Vagina (tissue), 2 donors: ENCODE data around the gene TRAF6. TPM values are rescaled to one million over a fixed set of nuclear protein-coding genes. Genes with fewer than 3 reads are reported as not detected.

Experiments
- DNase-seq, 2 donors: peaks; one replicate each; pipeline ENCODE4 v3.0.0-alpha.2; 2017; ENCODE audit errors: extremely low spot score in 2 of 2
- H3K27ac ChIP-seq: fragments of 200-600 bp; sonication (generic); one replicate; pipeline ENCODE4 v1.5.1; 2019
- H3K27me3 ChIP-seq: fragments of 200-600 bp; sonication (generic); one replicate; pipeline ENCODE4 v1.5.1; 2019
- H3K36me3 ChIP-seq, 2 donors: fragments of 200-600 bp; sonication (generic); one replicate each; pipeline ENCODE4 v1.5.1; 2017 to 2019
- H3K4me1 ChIP-seq: fragments of 200-600 bp; sonication (generic); one replicate; pipeline ENCODE4 v1.5.1; 2019
- H3K4me3 ChIP-seq, 2 donors: fragments of 200-600 bp; sonication (generic); 1 replicate in 1 of 2; 2 replicates in 1 of 2; pipeline ENCODE4 v1.5.1; 2016 to 2019
- H3K9me3 ChIP-seq: fragments of 200-600 bp; sonication (generic); one replicate; pipeline ENCODE4 v1.5.1; 2019
- POLR2A ChIP-seq, 2 donors: fragments of 450-650 bp; IDR thresholded peaks; one replicate each; pipeline ENCODE4 v1.6.1; 2017; ENCODE audit warnings: antibody characterized with exemption in 2 of 2, mild to moderate bottlenecking in 2 of 2, moderate library complexity in 2 of 2
- POLR2AphosphoS5 ChIP-seq, 2 donors: sonication (generic); formaldehyde crosslinking; IDR thresholded peaks; one replicate each; pipeline ENCODE4 v1.9.0; 2017; ENCODE audit warnings: antibody characterized with exemption in 2 of 2, mild to moderate bottlenecking in 2 of 2, low read depth in 1 of 2; ENCODE audit not compliant: insufficient read depth in 1 of 2
- intact Hi-C: fragments of 100-400 bp; cut with DNase I; formaldehyde crosslinking; loops from one replicate; pipeline ENCODE4 v1.15.1; 2023
- total RNA-seq: library from RNA; depleted of rRNA; stranded (reverse); fragments of >200 nt; gene quantifications from one replicate; pipeline ENCODE4 v1.2.3, GENCODE V29; 2016
- TF ChIP-seq, protein P1 (sequence below), 3 experiments: fragments of 450-650 bp in 2 of 3; fragments of 200-600 bp in 1 of 3; sonication (generic) in 1 of 3; IDR thresholded peaks; one replicate each; pipeline ENCODE4 v1.5.1; 2017 to 2019; ENCODE audit warnings: antibody characterized with exemption in 3 of 3, mild to moderate bottlenecking in 2 of 3, moderate library complexity in 2 of 3

Gene TRAF6
- total RNA-seq, 1 donor from 2014 or later = 10.6 TPM

DNA sequence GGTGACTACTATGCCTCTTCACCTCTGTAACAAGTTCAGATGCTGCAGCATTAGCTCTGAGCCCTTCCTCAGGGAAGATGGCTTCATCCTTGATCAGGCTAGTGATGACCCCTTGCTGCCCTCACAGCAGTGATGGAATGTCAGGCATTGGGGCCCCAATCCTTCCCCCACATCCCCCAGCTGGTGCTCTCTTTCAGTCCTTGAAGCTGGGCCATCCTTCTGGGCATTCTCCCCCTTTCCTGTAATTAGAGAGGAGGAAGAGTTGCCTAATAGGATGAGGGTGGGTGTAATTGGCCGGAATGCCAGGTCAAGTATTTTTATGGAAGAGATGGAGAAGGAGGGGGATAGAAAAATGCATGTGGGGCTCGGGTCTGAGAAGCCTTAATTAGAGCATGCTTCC lies 62.6 kb downstream of the TRAF6 start:
- no peak overlapping the region for H3K27ac ChIP-seq
- H3K27me3 ChIP-seq = no peaks in the 10 kb centered on the region
- H3K4me1 ChIP-seq = peaks cover 50% of the 10 kb centered on the region
- no peaks in the 10 kb centered on the region for H3K9me3 ChIP-seq
- intact Hi-C loops = no loop called here
- TF ChIP-seq, protein P1, sequence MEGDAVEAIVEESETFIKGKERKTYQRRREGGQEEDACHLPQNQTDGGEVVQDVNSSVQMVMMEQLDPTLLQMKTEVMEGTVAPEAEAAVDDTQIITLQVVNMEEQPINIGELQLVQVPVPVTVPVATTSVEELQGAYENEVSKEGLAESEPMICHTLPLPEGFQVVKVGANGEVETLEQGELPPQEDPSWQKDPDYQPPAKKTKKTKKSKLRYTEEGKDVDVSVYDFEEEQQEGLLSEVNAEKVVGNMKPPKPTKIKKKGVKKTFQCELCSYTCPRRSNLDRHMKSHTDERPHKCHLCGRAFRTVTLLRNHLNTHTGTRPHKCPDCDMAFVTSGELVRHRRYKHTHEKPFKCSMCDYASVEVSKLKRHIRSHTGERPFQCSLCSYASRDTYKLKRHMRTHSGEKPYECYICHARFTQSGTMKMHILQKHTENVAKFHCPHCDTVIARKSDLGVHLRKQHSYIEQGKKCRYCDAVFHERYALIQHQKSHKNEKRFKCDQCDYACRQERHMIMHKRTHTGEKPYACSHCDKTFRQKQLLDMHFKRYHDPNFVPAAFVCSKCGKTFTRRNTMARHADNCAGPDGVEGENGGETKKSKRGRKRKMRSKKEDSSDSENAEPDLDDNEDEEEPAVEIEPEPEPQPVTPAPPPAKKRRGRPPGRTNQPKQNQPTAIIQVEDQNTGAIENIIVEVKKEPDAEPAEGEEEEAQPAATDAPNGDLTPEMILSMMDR (IDR thresholded peaks at IDR 0.05) = no peak
- TF ChIP-seq POLR2A (IDR thresholded peaks at IDR 0.05) (no peak), POLR2AphosphoS5 (IDR thresholded peaks at IDR 0.05; ENCODE audit: insufficient read depth in 1 of 2, low read depth in 1 of 2) (no peak)
- no peak for DNase-seq
- H3K4me3 ChIP-seq = no peak overlapping the region
- no peaks in the 10 kb centered on the region for H3K36me3 ChIP-seq

DNA sequence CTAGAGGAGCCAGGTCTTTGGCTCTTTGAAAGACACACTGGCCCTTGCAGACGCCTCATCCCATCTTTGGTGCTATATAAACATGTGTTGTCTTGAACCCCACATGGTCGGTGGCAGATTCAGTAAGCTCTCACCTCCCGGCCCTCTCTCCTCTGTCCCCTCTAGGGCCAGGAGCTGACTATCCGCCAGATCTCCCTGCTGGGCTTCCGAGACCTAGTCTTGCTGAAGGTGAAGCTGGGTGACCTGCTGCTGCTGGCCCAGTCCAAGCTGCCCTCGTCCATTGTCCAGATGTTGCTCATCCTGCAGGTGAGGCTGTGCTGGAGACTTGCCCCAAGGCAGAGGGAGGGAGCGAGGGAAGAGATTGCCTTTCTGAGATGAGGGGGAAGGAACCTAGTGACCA lies 63.9 kb downstream of the TRAF6 start:
- TF ChIP-seq, protein P1 (IDR thresholded peaks at IDR 0.05) = no peak
- no peak for TF ChIP-seq POLR2AphosphoS5 (IDR thresholded peaks at IDR 0.05; ENCODE audit: insufficient read depth in 1 of 2, low read depth in 1 of 2)
- TF ChIP-seq POLR2A (IDR thresholded peaks at IDR 0.05) = no peak
- Histone ChIP-seq H3K4me1 (peaks cover 37% of the 10 kb centered on the region), H3K4me3 (no peak overlapping the region), H3K27ac (no peak overlapping the region), H3K27me3 (no peaks in the 10 kb centered on the region), H3K9me3 (no peaks in the 10 kb centered on the region), H3K36me3 (no peaks in the 10 kb centered on the region)
- intact Hi-C loops = no loop called here
- no peak for DNase-seq

DNA sequence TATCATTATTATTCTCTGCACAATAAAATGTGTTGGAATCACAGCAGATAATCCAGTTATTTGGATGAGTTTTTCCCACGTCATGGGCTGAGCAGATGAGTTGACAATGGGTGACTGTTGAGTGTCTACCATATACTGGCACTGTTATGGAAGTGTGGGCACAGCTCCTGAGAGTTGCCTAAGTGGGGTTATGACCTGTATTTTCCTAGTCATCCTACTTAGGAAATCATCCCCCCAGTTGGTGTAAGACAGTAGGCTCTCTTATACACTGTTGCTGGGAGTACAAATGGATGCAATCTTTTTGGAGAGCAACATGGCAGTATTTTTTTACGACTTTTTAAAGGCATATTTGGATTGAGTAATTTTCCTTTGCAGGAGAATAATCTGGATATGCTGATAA lies 66.4 kb downstream of the TRAF6 start:
- intact Hi-C loops = no loop called here
- TF ChIP-seq, protein P1 (IDR thresholded peaks at IDR 0.05) = no peak
- no peak for TF ChIP-seq POLR2A (IDR thresholded peaks at IDR 0.05)
- TF ChIP-seq POLR2AphosphoS5 (IDR thresholded peaks at IDR 0.05; ENCODE audit: insufficient read depth in 1 of 2, low read depth in 1 of 2) = no peak
- no peaks in the 10 kb centered on the region for H3K27me3 ChIP-seq

DNA sequence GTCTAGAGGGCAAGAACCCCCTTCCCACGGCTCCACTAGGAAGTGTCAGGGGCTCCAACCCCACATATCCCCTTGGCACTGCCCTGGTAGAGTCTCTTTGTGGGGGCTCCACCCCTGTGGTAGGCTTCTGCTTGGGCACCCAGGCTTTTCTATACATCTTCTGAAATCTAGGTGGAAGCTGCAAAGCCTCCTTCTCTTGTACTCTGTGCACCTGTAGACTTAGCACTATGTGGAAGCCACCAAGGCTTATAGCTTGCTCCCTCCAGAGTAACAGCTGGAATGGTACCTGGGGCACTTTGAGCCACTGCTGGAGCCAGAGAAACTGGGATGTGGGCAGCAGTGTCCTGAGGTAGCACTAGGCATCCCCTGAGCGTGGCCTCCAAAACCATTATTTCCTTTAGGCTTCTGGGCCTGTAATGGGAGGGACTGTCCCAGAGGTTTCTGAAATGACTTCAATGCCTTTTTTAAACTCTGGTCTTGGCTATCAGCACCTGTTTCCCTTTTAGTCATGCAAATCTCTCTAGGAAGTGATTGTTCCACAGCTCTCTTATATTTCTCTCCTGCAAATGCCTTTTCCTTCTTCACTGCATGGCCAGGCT lies 68.4 kb downstream of the TRAF6 start:
- H3K27ac ChIP-seq = no peak overlapping the region
- H3K9me3 ChIP-seq = no peaks in the 10 kb centered on the region
- intact Hi-C loops = no loop called here
- no peaks in the 10 kb centered on the region for H3K36me3 ChIP-seq
- TF ChIP-seq POLR2AphosphoS5 (IDR thresholded peaks at IDR 0.05; ENCODE audit: insufficient read depth in 1 of 2, low read depth in 1 of 2) (no peak), POLR2A (IDR thresholded peaks at IDR 0.05) (no peak)
- TF ChIP-seq, protein P1 (IDR thresholded peaks at IDR 0.05) = no peak
- no peak overlapping the region for H3K4me3 ChIP-seq
- DNase-seq = no peak
- H3K4me1 ChIP-seq = no peaks in the 10 kb centered on the region
- no peaks in the 10 kb centered on the region for H3K27me3 ChIP-seq

More for the DNA sequence above, 66.4 kb downstream of the TRAF6 start:
- H3K9me3 ChIP-seq = no peaks in the 10 kb centered on the region
- no peak overlapping the region for H3K4me3 ChIP-seq
- no peak overlapping the region for H3K27ac ChIP-seq
- H3K36me3 ChIP-seq = no peaks in the 10 kb centered on the region
- DNase-seq = no peak
- peaks cover 14% of the 10 kb centered on the region for H3K4me1 ChIP-seq

DNA sequence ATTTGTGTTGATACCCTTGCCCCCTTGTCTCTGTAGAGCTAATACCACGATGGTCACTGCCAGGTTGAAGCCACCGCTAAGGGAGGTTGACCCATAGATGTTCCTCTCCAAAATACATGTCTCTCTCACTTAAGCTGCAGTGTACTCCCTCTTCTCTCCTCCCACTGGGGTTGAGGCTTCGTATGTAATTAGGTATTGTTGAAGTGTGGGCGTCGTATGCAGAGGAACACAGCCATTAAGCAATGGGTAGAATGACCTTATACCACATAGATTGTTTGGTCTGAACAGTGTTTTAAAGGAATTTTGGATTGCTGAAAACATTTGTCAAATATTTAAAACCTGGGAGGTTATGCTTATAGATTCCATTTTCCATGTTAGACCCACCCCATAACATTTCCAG lies 71.9 kb downstream of the TRAF6 start:
- Histone ChIP-seq H3K9me3 (no peaks in the 10 kb centered on the region), H3K4me1 (peaks cover 12% of the 10 kb centered on the region), H3K4me3 (no peak overlapping the region), H3K36me3 (peaks cover 0 to 6% of the 10 kb centered on the region in 2 donors), H3K27me3 (no peaks in the 10 kb centered on the region), H3K27ac (no peak overlapping the region)
- intact Hi-C loops = no loop called here
- TF ChIP-seq POLR2A (IDR thresholded peaks at IDR 0.05) (no peak), POLR2AphosphoS5 (IDR thresholded peaks at IDR 0.05; ENCODE audit: insufficient read depth in 1 of 2, low read depth in 1 of 2) (no peak)
- TF ChIP-seq, protein P1 (IDR thresholded peaks at IDR 0.05) = no peak
- no peak for DNase-seq
